Measurements from ENCODE around the gene NCOA3.

The NCOA3 gene

DNA sequence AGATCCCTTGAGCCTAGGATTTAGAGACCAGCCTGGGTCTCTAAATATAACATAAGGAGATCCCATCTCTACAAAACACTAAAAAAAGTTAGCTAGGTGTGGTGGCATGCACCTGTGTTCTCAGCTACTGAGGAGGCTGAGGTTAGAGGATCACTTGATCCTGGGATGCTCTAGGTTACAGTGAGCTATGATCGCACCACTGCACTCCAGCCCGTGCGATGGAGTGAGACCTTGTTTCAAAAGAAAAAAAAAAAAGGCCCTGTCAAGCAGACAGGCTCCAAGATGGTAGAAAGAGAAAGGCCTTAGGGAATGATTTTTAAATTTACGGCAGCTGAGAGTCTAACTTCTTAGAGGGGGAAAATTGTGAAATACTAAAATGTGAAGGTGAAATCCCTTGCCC is 22.6 kb upstream of the NCOA3 start:
- Histone ChIP-seq H3K36me3 (ENCODE audit: control insufficient read depth in 1 of 2, insufficient read depth in 2 of 2, low read length in 2 of 2) (no peaks in the 10 kb centered on the region), H3K27ac (ENCODE audit: low read length) (no peak overlapping the region), H3K27me3 (ENCODE audit: low read depth, low read length) (no peaks in the 10 kb centered on the region), H3K4me3 (ENCODE audit: low read depth in 1 of 2, low read length in 2 of 2) (no peak overlapping the region), H3K4me1 (ENCODE audit: control insufficient read depth in 1 of 2, insufficient read depth in 2 of 2, low read length in 2 of 2) (no peaks in the 10 kb centered on the region), H3K9me3 (ENCODE audit: control insufficient read depth in 1 of 2, low read length in 2 of 2) (no peaks in the 10 kb centered on the region)

DNA sequence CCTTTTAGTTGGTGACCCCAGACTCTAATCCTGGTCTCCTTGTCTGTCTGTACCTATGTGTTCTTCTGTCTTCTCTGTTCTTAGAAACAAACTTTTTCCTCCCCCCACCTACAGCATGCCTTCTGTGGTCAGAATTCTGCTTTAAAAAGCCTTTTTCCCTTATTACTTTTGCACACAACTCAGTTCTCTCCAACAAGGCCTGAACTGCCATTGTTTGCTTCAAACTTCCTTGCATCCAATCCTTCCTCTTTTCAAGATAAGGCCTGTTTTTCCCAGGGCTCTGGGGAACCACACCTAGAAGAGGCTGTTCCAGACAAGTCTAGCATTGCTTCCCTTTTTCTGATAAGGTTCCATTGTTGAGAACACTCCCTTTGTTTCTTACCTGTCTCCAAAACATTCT is 22.2 kb upstream of the NCOA3 start:
- Histone ChIP-seq H3K27me3 (ENCODE audit: low read depth, low read length) (no peaks in the 10 kb centered on the region), H3K27ac (ENCODE audit: low read length) (no peak overlapping the region), H3K4me3 (ENCODE audit: low read depth in 1 of 2, low read length in 2 of 2) (no peak overlapping the region), H3K36me3 (ENCODE audit: control insufficient read depth in 1 of 2, insufficient read depth in 2 of 2, low read length in 2 of 2) (no peaks in the 10 kb centered on the region), H3K4me1 (ENCODE audit: control insufficient read depth in 1 of 2, insufficient read depth in 2 of 2, low read length in 2 of 2) (no peaks in the 10 kb centered on the region), H3K9me3 (ENCODE audit: control insufficient read depth in 1 of 2, low read length in 2 of 2) (no peaks in the 10 kb centered on the region)

DNA sequence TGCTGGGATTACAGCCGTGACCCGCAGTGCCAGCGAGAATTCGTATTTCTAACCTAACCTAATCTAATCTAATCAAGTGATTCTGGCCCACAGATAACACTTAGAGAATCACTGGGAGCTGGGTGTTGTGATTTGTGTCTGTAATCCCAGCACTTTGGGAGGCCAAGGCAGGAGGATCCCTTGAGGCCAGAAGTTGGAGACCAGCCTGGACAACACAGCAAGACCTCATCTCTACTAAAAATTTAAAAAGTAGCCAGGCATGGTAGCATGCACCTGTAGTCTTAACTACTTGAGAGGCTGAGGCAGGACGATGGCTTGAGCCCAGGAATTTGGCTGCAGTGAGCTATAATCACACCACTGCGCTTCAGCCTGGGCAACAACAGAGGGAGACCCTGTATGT is 21.4 kb upstream of the NCOA3 start:
- Histone ChIP-seq H3K4me3 (ENCODE audit: low read depth in 1 of 2, low read length in 2 of 2) (no peak overlapping the region), H3K27me3 (ENCODE audit: low read depth, low read length) (no peaks in the 10 kb centered on the region), H3K27ac (ENCODE audit: low read length) (no peak overlapping the region), H3K36me3 (ENCODE audit: control insufficient read depth in 1 of 2, insufficient read depth in 2 of 2, low read length in 2 of 2) (no peaks in the 10 kb centered on the region), H3K4me1 (ENCODE audit: control insufficient read depth in 1 of 2, insufficient read depth in 2 of 2, low read length in 2 of 2) (no peaks in the 10 kb centered on the region), H3K9me3 (ENCODE audit: control insufficient read depth in 1 of 2, low read length in 2 of 2) (no peaks in the 10 kb centered on the region)

DNA sequence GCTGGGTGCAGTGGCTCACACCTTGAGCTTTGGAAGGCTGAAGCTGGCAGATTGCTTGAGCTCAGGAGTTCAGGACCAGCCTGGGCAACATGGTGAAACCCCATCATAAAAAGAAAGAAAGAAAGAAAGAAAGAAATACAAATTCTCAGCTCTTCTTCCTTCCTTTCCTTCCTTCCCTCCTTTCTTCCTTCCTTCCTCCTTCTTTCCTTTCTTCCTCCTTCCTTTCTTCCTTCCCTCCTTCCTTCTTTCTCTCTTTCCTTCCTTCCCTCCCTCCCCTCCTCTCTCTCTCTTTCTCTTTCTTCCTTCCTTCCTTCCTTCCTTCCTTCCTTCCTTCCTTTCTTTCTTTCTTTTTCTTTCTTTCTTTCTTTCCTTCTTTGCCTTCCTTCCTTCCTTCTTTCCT is 21.0 kb upstream of the NCOA3 start:
- Histone ChIP-seq H3K27ac (ENCODE audit: low read length) (no peak overlapping the region), H3K4me1 (ENCODE audit: control insufficient read depth in 1 of 2, insufficient read depth in 2 of 2, low read length in 2 of 2) (no peaks in the 10 kb centered on the region), H3K27me3 (ENCODE audit: low read depth, low read length) (no peaks in the 10 kb centered on the region), H3K36me3 (ENCODE audit: control insufficient read depth in 1 of 2, insufficient read depth in 2 of 2, low read length in 2 of 2) (no peaks in the 10 kb centered on the region), H3K9me3 (ENCODE audit: control insufficient read depth in 1 of 2, low read length in 2 of 2) (no peaks in the 10 kb centered on the region), H3K4me3 (ENCODE audit: low read depth in 1 of 2, low read length in 2 of 2) (no peak overlapping the region)

DNA sequence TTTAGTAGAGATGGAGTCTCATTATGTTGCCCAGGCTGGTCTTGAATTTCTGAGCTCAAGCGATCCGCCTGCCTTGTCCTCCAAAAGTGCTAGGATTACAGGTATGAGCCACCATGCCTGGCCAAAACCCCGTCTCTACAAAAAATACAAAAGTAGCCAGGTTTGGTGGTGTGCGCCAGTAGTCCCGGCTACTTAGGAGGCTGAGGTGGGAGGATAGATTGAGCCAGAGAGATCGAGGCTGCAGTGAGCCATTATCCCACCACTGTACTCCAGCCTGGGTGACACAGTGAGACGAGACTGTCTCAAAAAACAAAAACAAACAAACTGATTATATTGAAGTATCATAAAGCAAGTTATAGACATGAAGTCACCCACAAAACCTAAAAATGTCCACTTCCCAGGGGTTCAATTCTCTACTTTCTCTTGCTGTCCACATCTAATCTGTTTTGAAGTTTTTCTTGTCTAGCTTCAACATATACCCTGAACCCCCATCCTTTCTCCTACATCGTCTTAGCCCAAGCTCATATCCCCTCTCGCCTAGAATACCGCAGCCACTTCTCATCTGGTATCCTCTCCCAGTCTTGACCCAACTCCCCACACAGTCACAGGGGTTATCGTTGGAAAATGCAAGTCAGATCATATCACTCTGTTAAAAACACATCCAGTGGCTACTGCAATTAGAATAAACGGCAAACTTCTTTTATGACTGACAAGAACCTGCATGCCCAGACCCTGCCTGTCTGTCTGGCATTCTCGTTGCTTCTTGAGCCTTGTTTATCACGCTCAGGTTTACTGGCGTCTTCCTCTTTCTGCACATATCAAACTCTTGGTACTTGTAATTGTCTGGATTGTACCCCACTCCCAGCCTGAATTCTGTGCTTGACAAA is 20.1 kb upstream of the NCOA3 start:
- no peaks in the 10 kb centered on the region for H3K9me3 ChIP-seq (ENCODE audit: control insufficient read depth in 1 of 2, low read length in 2 of 2)
- no peaks in the 10 kb centered on the region for H3K36me3 ChIP-seq (ENCODE audit: control insufficient read depth in 1 of 2, insufficient read depth in 2 of 2, low read length in 2 of 2)
- no peak overlapping the region for H3K27ac ChIP-seq (ENCODE audit: low read length)
- no peak overlapping the region for H3K4me3 ChIP-seq (ENCODE audit: low read depth in 1 of 2, low read length in 2 of 2)
- H3K27me3 ChIP-seq (ENCODE audit: low read depth, low read length): no peaks in the 10 kb centered on the region
- no peaks in the 10 kb centered on the region for H3K4me1 ChIP-seq (ENCODE audit: control insufficient read depth in 1 of 2, insufficient read depth in 2 of 2, low read length in 2 of 2)

DNA sequence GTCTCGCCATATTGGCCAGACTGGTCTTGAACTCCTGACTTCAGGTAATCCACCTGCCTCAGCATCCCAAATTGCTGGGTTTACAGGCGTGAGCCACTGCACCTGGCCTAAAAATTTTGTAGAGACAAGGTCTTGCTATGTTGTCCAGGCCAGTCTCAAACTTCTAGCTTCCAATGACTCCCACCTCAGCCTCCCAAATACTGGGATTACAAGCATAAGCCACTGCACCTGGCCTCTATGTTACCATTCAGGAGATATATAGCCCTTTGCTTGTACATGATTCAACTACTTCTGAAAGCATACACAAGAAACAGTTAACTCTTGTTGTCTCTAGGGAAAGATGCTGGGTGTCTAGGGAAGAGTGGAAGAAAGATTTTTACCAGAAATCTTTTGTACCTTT is 19.0 kb upstream of the NCOA3 start:
- Histone ChIP-seq H3K27ac (ENCODE audit: low read length) (no peak overlapping the region), H3K9me3 (ENCODE audit: control insufficient read depth in 1 of 2, low read length in 2 of 2) (no peaks in the 10 kb centered on the region), H3K4me3 (ENCODE audit: low read depth in 1 of 2, low read length in 2 of 2) (no peak overlapping the region), H3K36me3 (ENCODE audit: control insufficient read depth in 1 of 2, insufficient read depth in 2 of 2, low read length in 2 of 2) (no peaks in the 10 kb centered on the region), H3K27me3 (ENCODE audit: low read depth, low read length) (no peaks in the 10 kb centered on the region), H3K4me1 (ENCODE audit: control insufficient read depth in 1 of 2, insufficient read depth in 2 of 2, low read length in 2 of 2) (peaks cover 0 to 6% of the 10 kb centered on the region in 2 donors)

DNA sequence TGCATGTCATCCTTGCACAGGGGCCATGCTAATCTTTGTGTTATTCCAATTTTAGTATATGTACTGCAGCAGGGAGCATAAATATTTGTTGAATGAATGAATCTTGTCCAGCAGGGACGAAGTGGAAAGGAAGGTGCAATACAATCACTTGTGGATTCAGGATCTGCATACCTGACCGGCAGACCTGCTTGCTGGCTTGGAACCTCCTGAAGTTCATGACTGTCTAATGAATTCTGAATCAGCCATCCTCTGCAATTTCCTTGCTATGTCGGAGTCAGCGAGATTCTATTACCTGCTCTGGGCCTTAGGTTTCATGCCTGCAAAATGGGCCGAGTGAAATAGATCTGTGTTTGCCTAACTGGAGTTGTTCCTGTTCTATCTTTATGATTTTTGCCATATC is 17.4 kb upstream of the NCOA3 start:
- H3K27me3 ChIP-seq (ENCODE audit: low read depth, low read length): no peaks in the 10 kb centered on the region

DNA sequence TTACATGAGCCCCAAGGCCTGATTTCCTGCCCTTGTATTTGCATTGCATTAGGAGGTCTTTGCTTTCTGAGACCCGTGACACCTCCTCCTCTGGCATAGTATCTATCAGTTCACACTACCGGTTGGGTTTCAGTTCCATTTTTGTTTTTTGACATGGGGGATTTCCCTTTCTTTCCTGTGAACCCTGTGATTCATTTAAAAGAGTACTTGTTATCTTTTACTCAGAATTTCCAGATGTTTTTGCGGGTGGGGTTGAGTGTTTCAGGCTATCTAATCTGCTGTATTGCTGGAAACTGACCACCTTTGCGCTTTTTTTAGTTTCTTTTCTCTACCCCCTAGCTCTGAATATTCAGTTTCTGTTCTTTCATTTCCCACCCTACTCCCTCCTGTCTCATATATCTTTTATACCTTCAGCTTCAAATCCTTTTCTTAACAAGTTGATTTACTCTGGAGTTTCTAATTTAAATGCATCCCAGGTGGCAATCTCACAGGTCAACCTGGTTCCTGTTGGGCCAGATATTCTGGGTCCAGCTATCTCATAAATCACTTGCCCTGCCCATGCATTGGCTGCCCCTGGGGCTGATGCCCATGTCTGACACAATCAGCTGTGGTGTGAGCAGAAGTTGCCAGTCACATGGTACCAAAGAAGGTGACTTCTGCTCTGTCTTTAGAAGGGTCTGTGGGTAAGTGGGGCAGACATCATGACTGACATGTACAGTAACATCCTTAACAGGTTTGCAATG is 14.3 kb upstream of the NCOA3 start:
- peak overlapping the region; percentile 51 for H3K27ac ChIP-seq (ENCODE audit: low read length)
- H3K4me1 ChIP-seq (ENCODE audit: control insufficient read depth in 1 of 2, insufficient read depth in 2 of 2, low read length in 2 of 2): peaks cover 0 to 6% of the 10 kb centered on the region in 2 donors
- H3K36me3 ChIP-seq (ENCODE audit: control insufficient read depth in 1 of 2, insufficient read depth in 2 of 2, low read length in 2 of 2): no peaks in the 10 kb centered on the region
- H3K9me3 ChIP-seq (ENCODE audit: control insufficient read depth in 1 of 2, low read length in 2 of 2): no peaks in the 10 kb centered on the region
- H3K27me3 ChIP-seq (ENCODE audit: low read depth, low read length): no peaks in the 10 kb centered on the region
- H3K4me3 ChIP-seq (ENCODE audit: low read depth in 1 of 2, low read length in 2 of 2): no peak overlapping the region

More for the DNA sequence above, 17.4 kb upstream of the NCOA3 start:
- Histone ChIP-seq H3K4me3 (ENCODE audit: low read depth in 1 of 2, low read length in 2 of 2) (no peak overlapping the region), H3K9me3 (ENCODE audit: control insufficient read depth in 1 of 2, low read length in 2 of 2) (no peaks in the 10 kb centered on the region), H3K4me1 (ENCODE audit: control insufficient read depth in 1 of 2, insufficient read depth in 2 of 2, low read length in 2 of 2) (peaks cover 0 to 6% of the 10 kb centered on the region in 2 donors), H3K27ac (ENCODE audit: low read length) (no peak overlapping the region), H3K36me3 (ENCODE audit: control insufficient read depth in 1 of 2, insufficient read depth in 2 of 2, low read length in 2 of 2) (no peaks in the 10 kb centered on the region)

DNA sequence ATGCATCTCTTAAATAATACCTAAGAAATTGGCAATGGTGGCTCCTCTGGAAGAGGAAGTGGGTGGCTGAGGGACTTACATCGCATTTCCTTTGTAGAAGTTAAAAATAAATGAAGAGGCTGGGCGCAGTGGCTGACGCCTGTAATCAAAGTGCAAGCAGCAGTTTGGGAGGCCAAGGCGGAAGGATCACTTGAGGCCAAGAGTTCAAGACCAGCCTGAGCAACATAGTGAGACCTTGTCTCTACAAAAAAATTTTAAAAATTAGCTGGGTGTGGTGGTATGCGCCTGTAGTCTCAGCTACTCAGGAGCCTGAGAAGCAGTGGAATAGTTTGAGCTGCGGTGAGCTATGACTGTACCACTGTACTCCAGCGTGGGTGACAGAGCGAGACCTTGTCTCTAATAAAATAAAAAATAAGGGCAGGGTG is 12.2 kb upstream of the NCOA3 start:
- no peaks in the 10 kb centered on the region for H3K9me3 ChIP-seq (ENCODE audit: control insufficient read depth in 1 of 2, low read length in 2 of 2)
- no peaks in the 10 kb centered on the region for H3K27me3 ChIP-seq (ENCODE audit: low read depth, low read length)
- H3K4me3 ChIP-seq (ENCODE audit: low read depth in 1 of 2, low read length in 2 of 2): no peak overlapping the region
- H3K27ac ChIP-seq (ENCODE audit: low read length): no peak overlapping the region
- peaks cover 6 to 17% of the 10 kb centered on the region in 2 donors for H3K4me1 ChIP-seq (ENCODE audit: control insufficient read depth in 1 of 2, insufficient read depth in 2 of 2, low read length in 2 of 2)
- H3K36me3 ChIP-seq (ENCODE audit: control insufficient read depth in 1 of 2, insufficient read depth in 2 of 2, low read length in 2 of 2): no peaks in the 10 kb centered on the region

DNA sequence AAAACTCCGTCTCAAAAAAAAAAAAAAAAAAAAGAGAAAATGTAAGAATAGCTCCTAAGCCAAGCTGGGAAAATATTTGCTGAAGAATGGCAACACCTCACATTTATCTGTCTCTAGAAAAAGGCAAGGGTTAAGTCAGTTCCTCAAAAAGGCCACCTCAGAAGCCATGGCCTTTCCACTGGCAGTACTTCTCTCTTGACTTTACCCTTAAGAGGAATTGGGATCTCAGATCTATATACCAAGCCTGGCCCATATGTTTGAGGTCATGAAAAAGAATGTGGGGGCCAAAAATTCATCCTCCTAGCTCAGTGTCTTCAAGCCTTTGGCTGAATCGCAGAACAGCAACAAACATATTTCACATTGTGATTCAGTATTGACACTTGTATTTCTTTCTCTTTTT is 10.9 kb upstream of the NCOA3 start:
- no peaks in the 10 kb centered on the region for H3K27me3 ChIP-seq (ENCODE audit: low read depth, low read length)
- H3K4me3 ChIP-seq (ENCODE audit: low read depth in 1 of 2, low read length in 2 of 2): no peak overlapping the region
- H3K27ac ChIP-seq (ENCODE audit: low read length): no peak overlapping the region
- peaks cover 6 to 17% of the 10 kb centered on the region in 2 donors for H3K4me1 ChIP-seq (ENCODE audit: control insufficient read depth in 1 of 2, insufficient read depth in 2 of 2, low read length in 2 of 2)
- no peaks in the 10 kb centered on the region for H3K9me3 ChIP-seq (ENCODE audit: control insufficient read depth in 1 of 2, low read length in 2 of 2)
- H3K36me3 ChIP-seq (ENCODE audit: control insufficient read depth in 1 of 2, insufficient read depth in 2 of 2, low read length in 2 of 2): no peaks in the 10 kb centered on the region

DNA sequence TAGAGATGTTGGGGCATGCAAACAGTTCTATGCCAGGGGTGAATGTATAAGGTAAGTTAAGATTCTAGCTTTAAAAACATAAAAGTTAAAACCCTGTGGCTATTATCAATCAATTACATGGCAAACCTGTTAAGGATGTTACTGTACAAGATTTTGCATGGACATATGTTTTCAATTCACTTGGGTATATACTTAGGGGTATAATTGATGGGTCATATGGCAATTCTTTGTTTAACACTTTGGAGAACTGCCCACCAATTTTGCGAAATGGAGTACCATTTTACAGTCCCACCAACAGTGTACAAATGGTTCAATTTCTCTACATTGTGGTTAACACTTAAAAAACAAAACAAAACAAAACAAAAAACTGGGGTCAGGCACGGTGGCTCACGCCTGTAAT is 9.4 kb upstream of the NCOA3 start:
- Histone ChIP-seq H3K4me3 (ENCODE audit: low read depth in 1 of 2, low read length in 2 of 2) (no peak overlapping the region), H3K36me3 (ENCODE audit: control insufficient read depth in 1 of 2, insufficient read depth in 2 of 2, low read length in 2 of 2) (no peaks in the 10 kb centered on the region), H3K9me3 (ENCODE audit: control insufficient read depth in 1 of 2, low read length in 2 of 2) (no peaks in the 10 kb centered on the region), H3K27me3 (ENCODE audit: low read depth, low read length) (no peaks in the 10 kb centered on the region), H3K27ac (ENCODE audit: low read length) (no peak overlapping the region), H3K4me1 (ENCODE audit: control insufficient read depth in 1 of 2, insufficient read depth in 2 of 2, low read length in 2 of 2) (peaks cover 3 to 17% of the 10 kb centered on the region in 2 donors)

Measured in muscle layer of duodenum (tissue), 2 donors.